NCI-H1436 treated with DMSO at 0.1 percent for 48 hours (cell line): Measurements from ENCODE around the gene PXDC1.

Experiments used
- DNase-seq: peaks from one replicate; lab custom pipeline; 2025; lab: John Stamatoyannopoulos, UW

PXDC1 gene, protein sequence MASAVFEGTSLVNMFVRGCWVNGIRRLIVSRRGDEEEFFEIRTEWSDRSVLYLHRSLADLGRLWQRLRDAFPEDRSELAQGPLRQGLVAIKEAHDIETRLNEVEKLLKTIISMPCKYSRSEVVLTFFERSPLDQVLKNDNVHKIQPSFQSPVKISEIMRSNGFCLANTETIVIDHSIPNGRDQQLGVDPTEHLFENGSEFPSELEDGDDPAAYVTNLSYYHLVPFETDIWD

DNA sequence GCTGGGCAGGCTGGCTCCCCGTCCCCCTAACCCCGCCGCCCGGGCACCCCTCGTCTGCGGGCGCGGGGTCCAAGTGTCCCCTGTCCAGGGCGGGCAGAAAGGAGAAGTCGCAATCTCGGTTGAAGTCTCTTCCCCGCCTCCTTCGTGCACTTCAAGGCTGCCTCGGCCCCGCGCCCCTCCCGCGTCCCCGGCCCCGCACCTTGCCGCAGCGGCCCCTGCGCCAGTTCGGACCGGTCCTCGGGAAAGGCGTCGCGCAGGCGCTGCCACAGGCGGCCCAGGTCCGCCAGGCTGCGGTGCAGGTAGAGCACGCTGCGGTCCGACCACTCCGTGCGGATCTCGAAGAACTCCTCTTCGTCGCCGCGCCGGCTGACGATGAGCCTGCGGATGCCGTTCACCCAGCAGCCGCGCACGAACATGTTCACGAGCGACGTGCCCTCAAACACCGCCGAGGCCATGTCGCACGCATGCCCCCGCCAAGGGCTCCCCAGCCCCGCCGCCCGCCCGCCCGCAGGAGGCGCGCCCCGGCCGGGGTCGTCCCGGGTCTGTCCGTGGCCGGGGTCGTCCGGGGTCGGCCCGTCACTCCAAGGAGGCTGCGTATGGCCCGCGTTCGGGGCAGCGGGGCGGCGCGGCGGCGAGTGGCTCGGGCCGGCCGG lies at the start of gene PXDC1:
PXDC1 (minus strand) TSS at position 637 of the 653 bp plus-strand sequence; CDS start at position 455, 182 bp downstream.
- DNase-seq, result no peak

DNA sequence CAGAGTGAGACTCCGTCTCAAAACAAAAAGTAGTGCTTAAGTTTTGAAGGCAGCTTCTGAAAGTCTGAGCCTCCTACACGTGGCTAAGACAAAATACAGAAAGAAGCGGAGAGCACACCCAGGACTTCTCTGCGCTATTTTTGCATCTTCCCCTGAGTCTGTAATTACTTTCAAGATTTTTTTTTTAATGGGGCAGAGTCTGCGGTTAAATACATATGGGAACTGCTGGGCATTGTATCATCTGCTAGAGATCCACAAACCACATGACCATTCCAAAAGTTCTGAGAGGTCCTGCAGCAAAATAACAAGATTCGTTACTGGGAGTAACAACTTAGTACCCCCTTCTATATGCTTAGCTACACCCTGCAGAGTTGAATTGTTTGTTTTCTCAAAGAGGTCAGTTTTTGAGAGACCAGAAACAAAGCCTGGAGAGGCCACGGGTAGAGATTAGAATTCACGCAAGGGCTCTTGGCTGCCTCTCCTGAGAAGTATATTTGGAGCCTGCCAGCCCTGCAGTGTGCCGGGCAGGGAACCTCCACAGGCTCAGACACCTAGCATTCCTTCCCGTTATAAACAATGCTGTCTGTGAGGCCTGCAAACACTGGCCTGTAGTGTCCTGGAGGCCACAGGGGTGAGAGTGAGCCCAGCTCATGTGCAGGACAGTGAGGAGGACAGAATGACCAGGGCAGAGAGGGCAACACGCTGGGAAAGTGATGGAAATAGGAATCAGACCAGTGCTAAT lies 49.5 kb upstream of the PXDC1 start:
- DNase-seq, result no peak

DNA sequence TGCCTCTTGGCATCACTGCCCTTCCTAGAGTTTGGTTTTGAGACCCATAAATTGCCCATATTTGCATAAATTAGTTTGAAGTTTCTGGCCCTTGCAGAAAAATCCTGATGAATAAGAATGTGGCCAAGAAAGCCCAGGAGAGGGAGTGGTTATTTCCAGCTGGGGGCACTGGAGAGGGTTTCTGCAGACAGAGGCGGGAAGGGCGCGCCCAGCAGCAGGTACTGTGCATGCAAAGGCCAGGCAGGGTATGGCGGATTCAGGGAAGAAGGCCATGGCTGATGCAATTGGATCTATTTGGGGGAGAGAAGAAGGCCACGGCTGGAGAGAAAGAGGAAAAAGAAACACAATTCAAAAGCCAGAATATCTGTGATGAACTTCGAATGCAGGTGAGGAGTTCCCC lies 48.2 kb upstream of the PXDC1 start:
- DNase-seq, result no peak

DNA sequence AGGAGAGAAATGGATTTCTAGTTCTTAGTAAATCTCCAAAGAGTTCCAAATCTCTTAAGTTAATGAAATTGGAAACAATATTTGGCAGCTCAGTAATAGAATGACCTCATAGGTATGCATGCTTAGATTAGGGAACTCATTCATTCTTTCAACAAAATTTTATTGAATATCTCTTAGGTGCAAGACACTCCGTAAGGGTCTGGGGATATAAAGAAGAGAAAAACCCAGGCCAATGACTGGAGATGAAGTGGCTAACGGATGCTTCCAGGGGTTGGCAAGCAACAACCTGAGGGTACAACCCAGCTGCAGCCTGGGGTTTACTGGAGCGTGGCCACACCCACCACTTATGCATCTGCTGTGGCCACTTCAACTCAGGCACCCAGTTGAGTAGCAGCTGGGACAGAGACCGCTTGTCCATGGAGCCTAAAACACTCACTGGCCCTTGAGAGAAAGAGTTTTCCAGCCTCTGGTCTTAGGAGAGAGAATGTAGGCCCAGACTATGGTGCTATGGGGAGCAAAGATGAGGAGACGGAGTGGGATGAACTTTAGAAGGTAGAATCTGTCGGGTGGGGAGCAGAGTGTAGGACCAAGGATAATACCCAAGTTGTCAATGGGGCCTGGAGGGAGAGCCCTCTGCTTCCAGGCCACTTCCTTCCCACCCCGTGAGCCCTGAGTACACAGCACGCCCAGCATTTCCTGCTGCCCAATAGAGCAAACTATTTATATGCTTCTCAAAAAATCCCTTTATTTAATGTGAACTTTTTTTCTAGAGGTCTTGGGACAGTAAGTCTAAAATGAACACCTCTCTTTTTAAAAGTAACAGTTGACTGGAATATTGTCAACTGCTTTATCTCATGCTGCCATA lies 46.8 kb upstream of the PXDC1 start:
- DNase-seq, result no peak

DNA sequence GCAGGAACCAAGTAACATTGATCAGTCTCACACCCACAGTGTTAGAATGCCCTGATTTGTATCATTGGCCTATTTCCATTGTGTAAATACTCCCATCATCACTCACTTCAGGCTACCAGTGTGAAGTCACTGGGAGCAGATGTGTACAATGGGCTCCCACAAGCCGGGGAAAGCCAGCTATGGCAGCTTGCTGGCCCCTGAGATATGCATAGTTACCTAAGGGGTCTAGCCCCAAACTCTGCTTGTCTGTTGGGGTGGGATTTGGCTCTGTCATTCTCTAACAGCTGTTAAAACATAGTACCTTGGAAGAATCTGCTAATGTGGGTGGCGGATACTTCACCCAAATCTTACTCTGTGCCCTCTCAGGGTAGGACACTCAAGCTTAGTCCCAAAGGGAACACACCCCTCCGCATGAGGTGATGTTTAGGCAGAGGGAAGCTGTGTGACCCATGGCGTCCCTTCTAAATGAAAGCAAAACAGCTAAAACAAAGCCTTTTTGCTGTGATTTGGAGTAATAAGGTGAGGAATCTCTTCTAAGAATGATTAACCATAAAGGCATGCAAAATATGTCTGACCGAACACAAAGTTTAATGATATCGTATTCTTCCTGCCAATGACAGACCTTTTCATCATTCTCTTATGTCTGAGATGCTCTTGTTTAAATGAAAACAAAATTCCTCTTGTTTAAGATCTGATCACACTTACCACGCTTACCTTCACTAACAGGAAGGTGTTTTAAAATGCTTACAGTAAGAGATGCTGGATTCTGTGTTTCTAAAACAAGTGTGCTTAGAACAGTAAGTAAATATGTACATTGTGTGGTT lies 45.9 kb upstream of the PXDC1 start:
- no peak for DNase-seq

DNA sequence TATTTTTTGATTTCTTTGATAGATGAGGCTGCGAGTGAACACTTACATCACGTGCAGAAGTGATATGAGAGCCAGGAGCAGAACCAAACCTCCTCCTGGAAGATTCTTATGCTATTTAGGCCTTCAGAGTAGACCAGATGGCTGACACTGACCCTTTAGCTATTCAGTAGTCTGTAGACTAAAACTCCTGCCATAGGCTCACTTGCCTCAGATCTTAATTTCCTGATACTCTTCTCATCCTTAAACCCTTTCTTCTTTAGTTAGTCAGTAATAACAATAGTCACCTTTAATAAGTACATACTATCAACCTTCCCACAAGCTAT lies 45.2 kb upstream of the PXDC1 start:
- DNase-seq, result no peak

DNA sequence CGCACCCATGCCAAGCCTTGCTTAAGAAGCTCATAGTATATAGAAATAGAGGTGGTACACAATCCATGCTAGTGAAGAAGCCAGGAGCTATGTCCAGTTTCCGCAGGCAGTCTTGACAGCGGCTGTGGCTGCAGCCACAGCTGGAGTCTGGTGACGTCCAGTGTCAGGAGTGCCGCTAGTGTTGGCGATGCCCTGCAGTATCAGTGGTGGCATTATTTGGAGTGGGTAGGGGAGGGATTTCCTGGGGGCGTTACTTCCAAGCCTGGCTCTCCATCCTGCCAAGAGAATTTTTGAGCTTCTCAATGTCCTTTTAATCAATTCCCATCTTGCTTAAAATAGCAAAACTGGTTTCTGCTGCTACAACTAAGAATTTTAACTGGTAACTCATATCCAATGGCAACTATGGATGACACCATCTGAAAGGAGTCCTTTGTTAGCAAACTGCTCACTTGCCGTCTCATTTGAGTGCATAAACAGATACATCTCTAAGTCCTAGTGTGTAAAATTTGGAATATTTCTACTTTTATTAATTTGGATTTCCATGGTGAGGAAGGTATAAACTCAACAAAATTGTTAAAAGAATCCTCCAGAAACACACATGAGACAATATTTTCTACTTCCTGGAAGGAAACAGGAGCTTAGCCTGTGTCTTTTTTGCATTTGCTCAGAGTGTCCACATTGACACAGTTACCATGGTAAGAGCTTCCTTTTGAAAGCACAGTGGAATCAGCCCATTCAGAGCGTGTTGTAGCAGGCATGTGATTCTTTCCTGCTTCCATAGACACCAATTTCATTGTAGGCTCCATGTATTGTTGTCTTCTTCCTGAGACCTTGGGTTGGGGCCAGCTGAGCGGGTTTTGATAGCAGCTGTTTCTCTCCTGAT lies 44.6 kb upstream of the PXDC1 start:
- DNase-seq, result no peak

DNA sequence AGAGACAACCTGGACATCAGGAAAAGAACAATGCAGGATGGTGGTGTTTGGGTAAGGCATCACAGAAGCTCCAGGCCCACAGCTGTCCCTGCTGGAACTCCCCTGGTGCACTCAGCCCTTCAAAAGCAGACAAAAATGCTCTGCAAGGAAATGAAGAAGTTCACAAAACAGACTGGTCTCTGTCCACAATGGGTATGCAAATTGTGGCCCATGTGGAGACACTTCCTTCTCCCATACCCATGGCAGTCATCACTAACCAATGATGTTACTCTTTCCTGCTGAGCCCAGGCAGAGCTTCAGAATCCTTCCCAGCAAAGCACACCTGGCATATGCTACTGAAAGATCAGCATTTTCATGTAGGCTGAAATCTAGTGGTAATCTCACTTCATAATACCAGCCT lies 42.6 kb upstream of the PXDC1 start:
- DNase-seq, result no peak

DNA sequence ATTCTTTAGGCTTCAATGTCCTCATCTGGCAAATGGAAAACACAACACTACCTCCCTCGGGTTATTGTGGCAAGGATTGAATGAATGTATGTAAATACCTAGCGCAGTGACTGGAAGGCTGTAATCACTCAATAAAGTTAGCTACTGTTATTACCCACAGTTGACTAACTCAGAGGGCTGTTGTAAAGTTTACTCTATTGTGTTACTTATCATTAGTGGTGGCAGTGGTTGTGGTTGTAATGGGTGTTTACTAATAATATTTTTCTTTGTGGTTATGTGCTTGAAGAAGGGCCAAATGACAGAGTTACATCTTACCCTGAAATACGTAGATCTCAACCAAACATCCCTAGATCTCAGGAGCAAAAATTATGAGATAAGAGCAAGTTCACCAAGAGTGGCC lies 42.0 kb upstream of the PXDC1 start:
- no peak for DNase-seq

DNA sequence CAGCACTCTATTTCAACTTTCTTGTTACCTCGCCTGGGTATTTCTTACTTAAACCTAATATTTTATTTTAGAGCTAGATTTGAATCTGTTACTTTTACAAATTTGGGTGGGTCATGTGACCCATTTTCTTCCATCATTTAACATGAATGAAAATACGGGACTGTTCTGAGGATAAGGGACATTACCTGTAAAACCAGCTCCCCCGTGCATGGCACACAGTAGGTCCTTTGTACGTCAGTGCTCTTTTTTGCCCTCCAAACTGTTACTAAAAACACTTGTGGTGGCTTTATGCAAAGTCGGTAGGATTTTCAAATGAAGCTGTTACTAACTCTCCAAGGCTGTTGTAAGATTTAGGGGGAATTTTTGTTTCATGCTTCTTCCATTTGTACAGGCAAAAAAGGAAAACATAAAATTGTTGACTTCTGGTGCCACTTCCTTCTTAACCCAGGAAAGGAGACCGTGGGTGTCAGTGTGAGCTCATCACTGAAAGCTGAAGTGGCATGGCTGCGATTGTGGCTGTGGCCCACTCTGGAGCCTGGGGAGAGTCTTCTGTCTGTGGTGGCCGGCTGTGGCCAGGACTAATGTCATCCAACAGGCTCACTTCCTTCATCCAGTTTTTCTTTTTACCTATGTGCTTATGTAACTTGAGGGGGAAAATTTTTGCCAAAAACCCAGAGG lies 40.2 kb upstream of the PXDC1 start:
- no peak for DNase-seq

DNA sequence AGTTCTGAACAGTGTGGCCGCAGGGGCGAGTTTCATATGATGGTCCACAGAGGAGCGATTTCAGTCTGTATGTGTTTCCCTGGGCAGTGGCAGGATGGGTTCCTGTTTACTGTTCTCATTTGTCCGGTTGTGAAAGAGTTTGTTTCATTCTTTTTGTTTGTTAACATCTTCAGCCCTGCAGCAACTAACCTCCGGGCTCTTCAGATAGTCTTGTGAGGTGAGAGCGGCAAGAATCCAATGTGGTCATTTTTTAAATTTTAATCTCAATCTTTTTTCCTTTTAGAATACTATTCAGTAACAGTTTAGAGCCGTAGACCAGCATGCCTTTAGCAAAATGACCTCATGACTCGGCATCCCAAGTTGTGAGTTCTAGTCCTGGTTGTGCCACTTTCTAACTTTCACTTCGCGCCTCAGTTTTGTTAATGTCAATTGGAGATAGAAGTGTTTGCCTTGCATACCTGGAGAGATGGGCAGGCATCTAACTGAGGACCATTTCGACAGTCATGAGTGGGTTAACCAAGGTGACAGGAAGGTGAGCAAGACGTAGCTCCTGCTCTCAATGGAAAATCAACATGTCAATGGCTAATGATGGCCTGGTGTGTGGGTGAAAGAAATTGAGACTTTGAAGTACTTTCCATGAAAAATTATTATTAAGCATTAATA lies 38.5 kb upstream of the PXDC1 start:
- no peak for DNase-seq

DNA sequence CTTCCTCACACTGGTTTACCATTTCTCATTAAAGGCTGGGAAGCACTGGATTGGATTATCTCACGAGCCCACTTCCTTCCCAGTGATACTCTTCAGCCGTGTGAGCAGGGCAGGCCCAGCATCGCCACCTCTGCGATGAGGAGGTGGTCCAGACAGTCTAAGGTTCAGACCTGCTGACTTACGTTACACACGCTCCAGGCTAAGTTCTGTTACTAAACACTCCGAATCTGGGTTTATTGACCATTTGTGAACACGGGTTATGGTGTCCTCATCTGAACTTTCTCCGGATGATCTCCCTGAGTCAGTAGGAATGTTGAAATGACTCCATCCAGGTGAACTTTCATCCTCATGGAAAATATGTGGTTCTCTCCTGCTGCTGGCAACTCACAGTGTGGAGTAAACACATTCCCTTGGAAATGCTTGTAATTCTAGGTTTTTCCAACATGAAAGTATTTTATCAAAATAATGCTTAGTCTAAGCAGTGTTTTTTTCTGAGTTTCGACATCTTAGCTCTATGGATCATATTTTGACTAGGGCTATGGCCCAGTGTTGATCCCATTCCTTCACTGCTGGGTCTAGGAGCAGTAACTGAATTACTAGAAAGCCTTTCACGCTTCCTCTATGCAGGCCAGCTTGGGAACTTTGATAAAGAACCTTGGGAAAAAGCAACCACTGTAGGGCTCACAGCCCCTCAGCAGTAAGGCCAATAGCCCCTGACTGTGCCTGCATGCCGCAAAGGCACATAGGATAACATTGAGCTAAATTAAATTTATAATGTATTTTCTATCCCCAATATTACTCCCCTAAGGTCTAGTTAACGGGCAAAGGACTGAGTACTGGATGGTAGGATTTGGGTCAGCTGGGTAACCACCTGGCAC lies 37.7 kb upstream of the PXDC1 start:
- no peak for DNase-seq

DNA sequence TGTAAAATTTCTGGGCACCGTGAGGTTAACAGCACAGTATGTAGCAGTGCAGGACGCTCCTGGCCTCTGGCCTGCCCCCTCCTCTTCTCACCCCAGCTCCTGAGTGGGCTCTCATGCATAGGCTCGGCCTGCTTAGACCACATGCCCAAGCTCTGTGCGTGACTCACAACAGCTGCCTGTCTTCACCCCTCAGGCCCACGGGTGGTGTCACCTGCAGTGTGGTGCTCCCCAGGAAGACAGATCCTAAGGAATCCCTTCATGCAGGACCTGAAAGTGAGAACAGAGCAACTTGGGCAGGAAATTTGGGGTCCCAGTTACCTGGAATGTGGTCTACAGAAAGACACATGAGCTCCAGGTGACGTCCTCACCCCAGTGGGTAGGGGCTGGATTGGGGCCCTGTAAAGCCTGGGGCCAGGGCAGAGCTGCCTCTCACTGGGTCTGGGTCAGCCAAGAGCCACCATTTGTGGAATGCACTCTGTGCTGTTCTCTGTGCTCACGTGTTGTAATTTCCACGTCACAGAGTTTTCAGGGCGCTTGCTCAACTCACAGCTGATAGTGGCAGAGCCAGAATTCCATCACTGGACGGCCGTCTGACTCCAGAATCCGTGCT lies 37.0 kb upstream of the PXDC1 start:
- no peak for DNase-seq

DNA sequence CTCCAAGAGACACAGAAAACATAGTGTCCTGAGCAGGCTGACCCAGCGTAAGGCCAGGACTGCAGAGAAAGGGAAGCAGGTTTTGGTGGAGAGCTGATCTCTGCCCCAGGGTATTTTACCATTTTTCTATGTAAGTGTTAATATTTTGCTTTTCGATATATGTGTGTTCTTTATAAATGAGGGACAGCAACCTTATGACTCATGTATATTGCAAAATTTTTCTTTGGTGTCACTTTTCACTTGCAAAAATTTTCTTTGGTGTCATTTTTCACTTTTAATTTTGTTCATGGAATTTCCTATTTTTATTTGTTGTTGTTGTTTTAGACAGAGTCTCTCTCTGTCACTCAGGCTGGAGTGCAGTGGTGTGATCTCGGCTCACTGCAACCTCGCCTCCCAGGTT lies 34.6 kb upstream of the PXDC1 start:
- DNase-seq, result no peak

DNA sequence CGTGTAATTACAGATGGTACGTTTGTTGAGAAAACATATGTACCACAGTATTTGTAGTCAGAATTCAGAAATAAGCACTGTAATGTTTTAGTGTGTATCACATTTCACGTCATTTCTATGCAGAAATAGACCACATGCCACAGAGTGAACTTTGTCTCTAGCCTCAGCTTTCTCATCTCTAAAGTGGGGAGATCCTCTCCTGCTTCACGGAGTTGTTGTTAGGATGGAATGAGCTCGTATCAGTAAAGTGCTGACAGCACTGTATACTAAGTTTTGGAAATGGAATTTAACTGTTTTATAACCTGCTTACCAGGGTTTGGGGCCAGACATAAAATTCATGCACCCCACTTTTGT lies 34.2 kb upstream of the PXDC1 start:
- DNase-seq, result no peak

DNA sequence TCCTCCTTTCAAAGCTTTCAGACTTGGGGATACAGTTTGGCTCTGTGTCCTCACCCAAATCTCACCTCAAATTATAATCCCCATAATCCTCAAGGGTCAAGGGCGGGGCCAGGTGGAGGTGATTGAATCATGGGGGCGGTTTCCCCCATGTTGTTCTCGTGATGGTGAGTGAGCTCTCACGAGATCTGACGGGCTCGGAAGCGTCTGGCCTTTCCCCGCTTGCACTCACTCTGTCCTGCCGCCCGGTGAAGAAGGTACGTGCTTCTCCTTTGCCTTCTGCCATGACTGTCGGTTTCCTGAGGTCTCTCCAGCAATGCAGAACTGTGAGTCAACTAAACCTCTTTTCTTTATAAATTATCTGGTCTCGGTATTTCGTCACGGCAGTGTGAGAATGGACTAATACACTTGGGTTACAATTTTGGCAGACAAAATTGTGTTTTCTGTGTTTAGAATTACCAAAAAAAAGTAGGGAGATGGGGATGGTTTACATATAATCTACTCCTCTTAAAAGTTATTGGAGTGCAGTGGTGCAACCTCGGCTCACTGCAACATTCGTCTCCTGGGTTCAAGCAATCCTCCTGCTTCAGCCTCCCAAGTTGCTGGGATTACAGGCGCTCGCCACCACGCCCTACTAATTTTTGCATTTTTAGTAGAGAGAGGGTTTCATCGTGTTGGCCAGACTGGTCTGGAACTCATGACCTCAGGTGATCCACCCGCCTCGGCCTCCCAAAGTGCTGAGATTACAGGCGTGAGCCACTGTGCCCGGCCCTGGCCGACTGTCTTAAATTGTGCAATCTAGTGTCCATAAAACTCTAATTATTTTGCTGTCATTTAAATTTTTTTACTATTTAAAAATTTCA lies 33.6 kb upstream of the PXDC1 start:
- DNase-seq, result no peak

DNA sequence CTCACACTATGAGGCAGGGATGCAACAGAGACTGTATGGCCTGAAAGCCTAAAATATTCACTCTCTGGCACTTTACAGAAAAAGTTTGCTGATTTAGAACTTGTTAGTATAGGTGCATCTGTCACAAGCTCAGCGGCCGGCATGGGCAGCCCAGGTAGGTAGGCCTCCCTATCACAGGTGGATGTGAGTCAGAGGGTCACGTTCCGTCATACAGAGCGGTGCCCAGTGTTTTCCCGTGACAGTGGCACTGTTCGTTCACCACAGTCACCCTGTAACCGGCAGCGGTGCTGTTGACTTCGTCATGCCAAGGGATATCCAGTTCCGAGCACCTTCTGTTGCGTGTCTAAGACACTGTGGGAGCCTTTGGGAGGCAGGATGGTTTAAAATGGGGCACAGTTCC lies 32.9 kb upstream of the PXDC1 start:
- no peak for DNase-seq
